GM21529 (cell line): ENCODE results near the gene ACBD5.
"Not testable (repeated sequence)": the region's sequence is repeated elsewhere in the genome, so short reads cannot be mapped to it uniquely, and the experiment has no call there.

Source experiments
- ATAC-seq: cut with Tn5 transposase; IDR thresholded peaks from one replicate; pipeline ENCODE4 v1.9.1; 2021; ENCODE audit not compliant: unreplicated experiment

The ACBD5 gene, protein sequence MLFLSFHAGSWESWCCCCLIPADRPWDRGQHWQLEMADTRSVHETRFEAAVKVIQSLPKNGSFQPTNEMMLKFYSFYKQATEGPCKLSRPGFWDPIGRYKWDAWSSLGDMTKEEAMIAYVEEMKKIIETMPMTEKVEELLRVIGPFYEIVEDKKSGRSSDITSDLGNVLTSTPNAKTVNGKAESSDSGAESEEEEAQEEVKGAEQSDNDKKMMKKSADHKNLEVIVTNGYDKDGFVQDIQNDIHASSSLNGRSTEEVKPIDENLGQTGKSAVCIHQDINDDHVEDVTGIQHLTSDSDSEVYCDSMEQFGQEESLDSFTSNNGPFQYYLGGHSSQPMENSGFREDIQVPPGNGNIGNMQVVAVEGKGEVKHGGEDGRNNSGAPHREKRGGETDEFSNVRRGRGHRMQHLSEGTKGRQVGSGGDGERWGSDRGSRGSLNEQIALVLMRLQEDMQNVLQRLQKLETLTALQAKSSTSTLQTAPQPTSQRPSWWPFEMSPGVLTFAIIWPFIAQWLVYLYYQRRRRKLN

DNA sequence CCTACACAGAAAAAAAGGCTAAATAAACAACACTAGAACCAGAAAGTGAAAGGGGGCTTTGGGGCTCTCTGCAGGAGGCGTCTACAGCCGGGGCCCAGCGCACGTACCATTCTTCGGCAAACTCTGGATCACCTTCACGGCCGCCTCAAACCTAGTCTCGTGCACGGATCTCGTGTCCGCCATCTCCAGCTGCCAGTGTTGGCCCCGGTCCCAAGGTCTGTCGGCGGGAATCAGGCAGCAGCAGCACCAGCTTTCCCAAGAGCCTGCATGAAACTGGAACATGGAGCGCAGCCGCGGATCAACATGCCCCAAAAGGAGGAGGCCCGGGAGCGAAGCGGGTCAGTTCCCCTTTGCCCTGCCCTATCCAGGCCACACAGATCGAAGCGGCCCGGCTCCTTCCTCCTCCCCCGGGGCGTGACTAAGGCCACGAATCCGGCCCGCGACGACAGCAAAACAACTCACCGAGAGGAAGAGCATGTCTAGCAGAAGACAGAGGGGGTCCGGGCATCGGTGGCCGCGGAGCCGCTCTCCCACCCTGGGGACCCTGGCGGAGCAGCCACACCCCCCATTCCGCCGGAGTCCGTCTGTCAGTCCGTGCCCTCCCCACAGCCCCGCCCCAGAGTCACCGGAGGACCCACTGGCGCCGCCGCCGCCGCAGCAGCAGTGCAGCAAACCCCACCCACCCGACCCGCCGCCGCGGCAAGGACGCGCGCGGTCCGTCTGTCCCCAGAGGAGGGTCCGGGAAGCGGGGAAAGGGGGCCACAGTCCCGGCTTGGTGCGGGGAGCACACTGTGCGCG, at the start of gene ACBD5:
ACBD5 (minus strand) TSS at position 586 of the 798 bp plus-strand sequence; CDS start at position 477, 109 bp downstream.
- ATAC-seq, result peak; percentile 48

DNA sequence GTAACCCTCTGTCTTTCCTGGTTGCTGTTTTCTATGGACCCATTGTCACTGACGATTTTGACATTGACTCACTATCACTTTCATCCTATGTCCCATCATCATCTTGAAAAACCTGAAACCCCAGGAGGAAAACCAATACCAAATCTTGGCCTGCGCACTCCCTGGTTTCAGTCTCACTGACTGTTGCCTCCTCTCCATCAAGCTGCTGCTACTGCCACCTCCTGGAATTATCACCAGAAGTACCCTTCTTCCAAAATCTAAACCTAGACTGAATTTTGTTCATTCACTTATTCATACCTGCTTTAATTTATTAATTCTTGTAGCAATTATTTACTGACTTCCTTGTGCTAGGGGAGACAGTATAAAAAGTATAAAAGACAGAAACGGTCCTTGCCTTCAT, 44.5 kb upstream of the ACBD5 start:
- no peak for ATAC-seq

DNA sequence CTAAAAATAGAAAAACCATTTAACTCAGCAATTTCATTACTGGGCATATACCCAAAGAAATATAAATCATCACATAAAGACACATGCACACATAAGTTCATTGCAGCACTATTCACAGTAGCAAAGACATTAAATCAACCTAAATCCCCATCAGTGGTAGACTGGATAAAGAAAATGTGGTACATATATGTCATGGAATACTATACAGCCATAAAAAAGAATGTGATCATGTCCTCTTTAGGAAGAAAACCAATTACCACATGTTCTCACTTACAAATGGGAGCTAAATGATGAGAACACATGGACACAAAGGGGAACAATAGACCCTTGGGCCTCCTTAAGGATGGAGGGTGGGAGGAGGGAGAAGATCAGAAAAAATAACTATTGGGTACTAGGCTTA, 36.0 kb upstream of the ACBD5 start:
- no peak for ATAC-seq

DNA sequence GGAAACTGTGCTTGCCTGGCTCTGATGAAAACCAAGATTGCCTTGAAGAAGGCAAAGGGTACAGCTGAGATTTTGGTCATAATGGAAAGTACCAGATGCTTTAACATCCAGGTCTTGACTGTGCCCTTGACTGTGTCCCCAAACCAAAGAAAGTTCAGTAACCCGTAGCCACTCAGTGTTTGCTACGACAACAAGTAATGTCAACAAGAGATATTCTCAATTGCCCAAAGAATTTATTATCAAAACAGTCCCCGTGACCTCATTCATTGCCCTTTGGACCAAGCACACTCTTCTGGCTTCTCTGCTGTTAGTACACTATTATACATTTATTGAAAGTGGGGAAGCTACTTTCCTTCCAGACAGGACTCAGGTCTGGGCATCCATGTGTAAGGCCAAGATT, 25.4 kb upstream of the ACBD5 start:
- not testable (repeated sequence) for ATAC-seq

DNA sequence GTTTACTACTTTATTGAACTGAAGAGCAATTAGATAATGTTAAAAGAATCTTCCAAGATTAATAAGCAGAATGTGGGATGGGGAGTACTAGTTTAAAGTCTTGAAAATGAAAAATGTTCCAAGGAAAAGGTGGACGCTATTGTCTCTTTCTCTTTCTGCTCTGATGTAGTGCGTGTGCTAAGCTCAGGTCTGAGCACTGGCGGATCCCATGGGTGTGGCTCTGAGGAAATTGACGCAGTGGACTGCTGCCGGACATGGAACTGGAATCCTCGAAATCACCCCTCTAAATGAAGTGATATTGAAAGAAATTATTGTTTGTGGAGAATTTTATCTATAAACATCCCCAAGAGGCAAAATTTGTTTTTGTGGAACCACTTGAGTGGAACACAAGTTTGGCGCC, 22.2 kb upstream of the ACBD5 start:
- not testable (repeated sequence) for ATAC-seq

DNA sequence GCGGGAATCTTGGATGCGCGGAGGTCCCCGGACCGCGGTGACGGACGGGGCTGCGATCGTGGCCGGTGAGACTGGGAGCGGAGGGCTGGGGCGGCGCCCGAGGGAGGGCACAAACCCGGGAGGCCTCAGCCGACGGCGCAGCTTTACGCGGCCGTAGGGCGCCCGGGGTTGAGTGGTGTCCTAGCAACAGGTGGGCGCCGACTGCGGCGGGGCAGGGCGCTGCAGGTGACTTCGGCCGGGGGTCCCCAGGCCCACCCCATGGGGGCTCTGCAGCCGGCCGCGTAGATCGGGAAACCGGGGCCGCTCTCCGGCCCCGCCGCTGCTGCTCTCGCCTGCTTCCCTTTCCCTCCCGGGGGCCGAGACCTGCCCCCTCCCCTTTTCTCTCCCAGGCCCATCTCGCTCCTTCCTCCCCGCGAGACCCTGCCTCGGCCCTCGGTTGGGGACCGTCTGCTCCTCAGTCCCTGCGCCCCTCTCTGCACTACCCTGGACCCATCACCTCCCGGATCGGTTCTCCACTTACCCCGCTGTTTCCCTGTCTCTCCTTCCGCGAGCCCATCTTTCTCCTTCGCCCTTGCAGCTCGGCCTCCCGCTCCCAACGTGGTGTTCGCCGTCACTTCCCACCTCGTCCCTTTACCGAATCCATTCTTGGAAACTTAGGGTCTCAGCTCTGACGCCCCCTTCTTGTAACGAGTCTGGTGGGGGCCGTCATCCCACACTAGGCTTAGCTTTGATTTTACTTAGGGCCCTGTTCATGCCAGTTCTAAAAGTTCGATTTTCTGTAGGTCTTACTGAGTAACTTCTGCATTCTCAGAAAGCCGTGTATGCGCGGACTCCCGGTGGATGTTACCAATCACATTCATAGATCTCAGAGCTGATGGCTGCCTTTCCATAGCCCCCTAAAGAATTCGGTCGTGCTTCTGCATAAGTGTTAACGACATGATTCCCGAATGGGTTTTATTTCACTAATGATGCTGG, 18.5 kb upstream of the ACBD5 start:
- peak; percentile 70 for ATAC-seq

DNA sequence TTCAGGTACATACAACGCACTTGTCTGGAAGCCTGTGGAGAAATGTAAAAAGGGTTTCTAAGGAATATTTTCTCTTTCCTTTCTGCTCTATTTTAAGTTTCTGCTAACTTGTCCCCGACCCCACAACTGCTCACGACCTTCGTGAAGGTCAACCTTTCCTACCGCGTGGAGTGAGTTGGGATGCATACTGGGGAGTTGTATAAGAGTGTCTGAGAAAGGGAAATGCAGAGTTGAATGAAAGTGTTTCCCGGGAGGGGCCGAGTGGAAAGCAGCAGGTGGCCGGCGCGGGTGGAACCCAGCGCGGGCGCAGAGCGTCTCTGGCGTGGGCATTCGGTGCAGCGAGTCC, 17.9 kb upstream of the ACBD5 start:
- ATAC-seq, result peak; percentile 33

DNA sequence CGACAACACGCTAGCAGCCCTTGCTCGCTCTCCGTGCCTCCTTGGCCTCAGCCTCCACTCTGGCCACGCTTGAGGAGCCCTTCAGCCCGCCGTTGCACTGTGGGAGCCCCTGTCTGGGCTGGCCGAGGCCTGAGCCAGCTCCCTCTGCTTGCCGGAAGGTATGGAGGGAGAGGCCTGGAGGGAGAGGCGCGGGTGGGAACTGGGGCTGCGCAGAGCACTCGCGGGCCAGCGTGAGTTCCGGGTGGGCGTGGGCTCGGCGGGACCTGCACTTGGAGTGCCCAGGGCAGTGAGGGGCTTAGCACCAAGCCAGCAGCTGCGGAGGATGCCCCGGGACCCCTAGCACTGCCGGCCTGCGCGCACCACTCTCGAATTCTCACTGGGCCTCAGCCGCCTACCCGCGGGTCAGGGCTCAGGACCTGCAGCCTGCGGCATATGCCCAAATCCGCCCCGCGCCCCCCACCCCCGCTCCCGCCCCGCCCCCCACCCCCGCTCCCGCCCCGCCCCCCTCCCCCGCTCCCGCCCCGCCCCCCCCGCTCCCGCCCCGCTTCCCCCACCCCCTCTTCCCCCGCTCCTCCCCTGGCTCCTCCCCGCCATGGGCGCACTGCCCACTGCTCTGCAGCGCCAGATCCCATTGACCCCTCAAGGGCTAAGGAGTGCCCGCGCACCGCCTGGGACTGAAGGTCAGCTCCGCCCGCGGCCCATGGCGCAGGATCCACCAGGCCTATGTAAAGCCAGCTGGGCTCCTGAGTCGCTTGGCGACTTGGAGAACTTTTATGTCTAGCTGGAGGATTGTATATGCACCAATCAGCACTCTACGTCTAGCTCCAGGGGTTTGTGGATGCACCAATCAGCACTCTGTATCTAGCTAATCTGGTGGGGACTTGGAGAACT, 15.9 kb upstream of the ACBD5 start:
- no peak for ATAC-seq

DNA sequence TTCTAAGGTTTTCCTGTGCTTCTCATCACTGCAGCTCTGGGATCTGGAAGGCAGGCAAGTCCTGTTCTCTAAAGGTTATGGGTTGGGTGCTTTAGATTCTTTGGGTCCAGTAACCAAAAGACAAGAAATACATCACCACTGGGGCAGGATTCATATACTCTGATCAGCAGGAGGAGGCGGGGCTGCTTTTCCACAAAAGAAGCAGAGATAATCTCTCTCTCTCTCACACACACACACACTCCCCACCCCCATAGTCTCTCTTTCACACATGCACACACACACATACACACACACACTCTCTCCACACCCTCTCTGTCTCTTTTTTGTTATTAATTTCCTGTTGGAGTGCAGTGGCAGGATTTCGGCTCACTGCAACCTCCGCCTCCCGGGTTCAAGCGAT, 13.0 kb upstream of the ACBD5 start:
- no peak for ATAC-seq

DNA sequence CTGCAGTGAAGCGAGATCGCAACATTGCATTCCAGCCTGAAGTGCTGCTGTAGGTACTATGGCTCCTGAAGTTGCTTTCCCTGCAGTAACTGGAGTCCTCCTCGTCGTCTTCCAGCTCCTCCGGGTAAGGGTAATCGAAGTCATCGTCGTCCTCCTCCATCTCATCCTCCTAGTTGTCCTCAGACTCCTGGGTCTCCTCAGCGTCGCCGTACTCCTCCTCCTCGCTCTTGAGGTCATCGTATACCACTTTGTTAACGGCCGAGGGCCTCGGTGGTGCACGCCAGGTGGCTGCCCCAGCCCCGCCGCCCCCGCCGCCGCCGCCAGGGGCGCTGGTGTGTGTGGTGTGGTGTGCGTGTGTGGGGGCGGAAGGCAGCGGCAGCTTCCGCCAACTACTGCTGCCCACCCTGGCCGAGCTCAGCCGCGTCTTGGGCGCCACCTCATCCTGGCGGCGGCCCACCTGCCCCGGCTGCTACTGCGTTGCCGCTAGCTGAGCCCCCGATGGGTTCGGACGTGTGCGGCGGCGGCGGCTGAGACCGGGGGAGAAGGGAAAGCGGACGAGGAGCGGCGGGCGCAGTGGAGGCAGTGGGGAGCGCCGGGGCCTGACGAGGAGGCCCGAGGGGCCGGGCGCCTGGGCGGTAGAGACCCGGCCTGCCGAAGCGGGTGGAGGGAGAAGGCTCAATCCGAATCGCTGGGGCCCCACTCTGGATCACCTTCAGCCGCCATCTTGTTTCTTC, 11.8 kb upstream of the ACBD5 start:
- ATAC-seq, result peak; percentile 100

DNA sequence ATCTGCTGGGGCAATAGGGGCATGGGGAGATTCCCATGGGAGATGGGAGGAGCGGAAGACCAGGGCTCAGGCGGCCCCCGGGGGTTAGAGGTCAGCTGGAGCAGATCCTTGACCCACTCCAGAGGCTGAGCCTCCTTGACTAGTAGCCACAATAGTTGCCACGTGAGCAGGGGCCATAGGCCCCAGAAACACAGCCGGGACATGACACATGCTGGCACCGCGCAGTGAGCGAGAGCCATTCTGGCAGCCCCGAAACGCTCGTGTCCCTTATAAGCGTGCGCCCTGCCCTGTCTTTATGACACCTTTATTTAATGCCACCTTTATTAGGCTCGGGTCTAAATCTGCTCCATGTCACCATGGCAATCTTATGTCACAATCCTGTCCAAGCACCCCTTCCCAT, 11.0 kb upstream of the ACBD5 start:
- ATAC-seq, result no peak

DNA sequence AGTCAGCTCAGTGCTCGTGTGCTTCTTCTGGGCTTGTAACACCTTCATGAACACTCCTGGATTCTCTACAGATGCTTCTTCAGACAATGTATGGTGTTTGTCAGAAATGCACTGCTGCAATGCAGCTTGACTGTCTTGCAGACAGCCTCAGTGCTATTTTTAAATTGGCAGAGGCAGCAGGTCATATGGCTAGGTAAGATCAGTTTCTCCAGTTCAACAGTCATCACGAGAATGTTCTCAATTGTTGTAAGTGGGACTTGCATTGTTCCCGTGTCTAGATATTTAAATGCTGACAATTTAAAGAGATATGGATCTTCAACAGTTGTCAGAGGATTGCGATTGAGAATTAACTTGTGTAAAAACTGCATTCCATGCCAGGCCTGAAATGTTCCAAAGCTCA, 7.6 kb upstream of the ACBD5 start:
- no peak for ATAC-seq

DNA sequence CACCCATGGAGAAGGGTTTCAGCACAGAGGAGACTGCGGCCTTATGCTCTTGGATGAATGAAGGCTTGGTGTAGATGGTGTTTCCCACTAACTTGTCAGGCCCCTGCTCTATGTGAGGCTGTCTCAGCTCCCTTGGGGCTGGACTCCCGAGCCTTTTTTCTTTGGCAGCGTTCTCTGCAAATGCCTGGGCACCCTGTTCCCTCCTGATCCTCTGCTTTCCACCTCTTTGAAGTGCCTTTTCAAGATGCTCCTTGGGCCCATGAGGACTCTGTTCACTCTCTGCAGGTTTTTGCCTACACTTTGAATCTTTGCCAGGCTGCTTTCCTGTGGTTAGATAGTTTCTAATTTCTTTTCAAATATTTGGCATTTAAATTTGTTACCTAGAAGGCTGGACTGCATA, 6.8 kb upstream of the ACBD5 start:
- no peak for ATAC-seq

DNA sequence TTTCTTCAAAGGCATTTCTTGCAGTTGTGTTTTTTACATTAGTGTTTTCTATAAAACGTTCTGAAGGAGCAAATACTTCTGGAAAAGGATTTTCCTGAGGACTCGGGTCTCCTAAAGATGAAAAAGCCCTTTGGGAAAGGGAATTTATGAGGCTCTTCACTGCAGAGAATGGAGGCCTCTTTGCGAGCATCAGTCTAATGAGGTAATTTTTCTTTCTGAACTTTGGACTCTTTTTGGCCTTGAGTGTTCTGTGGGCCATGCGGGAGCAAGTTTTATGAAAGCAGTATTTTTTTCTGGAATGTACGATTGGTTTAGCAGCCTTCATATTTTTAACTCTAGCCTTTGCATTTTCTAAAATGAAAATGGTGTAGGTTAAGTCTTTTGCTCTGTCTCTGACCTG, 6.4 kb upstream of the ACBD5 start:
- ATAC-seq, result no peak

DNA sequence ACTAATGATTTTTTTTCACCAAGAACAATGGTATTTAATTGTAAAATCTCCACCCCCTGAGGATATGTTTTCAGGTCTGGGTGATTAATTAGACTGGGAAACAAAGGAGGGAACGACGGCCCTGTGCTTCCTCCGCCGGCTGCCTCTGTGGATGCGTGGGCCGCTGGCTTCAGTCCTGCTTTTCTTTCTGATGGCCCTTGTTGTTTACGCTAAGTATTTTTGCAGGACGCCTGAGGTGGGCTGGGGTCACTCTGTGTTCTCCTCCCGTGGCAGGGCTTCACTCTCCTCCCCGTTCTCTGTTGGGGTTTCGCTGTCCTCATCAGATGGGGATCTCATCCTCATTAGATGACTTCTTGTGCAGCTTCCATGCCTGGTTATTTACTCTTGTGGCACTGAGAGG, 5.2 kb upstream of the ACBD5 start:
- ATAC-seq, result no peak

DNA sequence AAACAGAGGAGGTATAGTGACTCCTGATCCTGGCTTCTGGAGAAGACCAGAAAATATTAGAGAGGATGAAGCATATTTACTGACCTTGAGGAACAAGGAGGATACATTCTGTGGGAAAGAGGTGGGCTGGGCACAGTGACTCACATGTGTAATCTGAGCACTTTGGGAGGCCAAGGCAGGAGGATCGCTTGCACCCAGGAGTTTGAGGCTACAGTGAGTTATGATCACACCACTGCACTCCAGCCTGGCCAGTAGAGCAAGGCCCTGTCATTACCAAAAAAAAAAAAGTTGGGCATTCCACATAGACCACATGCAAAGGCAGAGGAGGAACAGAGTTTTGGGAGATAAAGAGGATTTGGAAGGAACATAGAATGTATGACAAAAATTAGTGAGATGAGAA, 4.4 kb upstream of the ACBD5 start:
- ATAC-seq, result no peak

DNA sequence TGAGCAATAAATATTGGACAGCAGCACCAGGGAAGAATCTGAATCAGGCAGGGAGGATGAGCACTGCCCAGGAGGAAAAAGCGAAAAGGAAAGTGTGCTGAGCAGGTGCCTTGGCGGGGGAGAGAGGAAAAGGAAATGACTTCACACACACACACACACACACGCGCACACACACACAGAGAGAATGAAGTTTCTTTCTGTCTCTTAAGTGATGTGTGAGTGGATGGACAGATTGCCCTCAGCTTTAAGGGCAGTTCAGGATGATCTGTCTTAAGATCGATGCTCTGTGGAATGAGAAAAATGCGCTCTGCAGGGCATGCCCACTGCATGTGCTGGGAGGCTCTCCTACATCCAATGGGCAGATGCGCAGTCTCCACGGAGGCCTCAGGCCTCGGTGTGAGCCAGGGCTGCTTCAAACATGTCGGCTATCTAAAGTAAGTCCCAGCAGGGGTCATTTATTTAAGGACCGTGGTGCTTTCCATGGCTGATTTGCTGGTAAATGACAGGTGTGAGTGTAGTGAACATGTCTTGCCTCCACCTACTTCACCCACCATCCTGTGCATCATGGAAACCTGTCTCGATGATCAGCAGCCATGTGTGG, 2.5 kb upstream of the ACBD5 start:
- peak; percentile 31 for ATAC-seq

DNA sequence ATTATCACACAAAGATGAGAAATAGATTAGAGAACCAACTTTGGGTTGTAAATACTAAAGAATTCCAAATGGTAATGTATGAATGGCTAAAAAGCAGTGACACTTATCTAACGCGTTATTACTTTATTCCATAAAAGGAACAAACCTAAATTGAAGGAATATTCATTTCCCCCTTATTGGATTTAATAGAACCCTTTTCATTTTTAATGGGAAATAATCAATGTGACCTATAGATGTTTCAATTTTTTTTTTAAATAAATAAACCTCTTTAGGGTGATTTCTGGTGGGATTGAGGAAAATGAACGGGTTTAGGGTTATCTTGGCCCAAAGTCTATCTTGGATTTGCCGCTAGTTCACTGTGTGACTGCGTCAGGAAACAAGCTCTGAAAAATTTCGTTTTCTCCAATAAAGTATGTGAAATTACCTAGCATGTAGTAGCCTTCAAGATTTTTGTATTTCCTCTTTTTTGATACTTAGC, 1.9 kb upstream of the ACBD5 start:
- no peak for ATAC-seq
